Measurements from ENCODE around the gene HOXB2. TPM values are rescaled to one million over a fixed set of nuclear protein-coding genes. Genes with fewer than 3 reads are reported as not detected.

HOXB2 gene
- total and polyA plus RNA-seq, 9 of the 15 experiments (the other 6 are each of a cell fraction or from before 2014, with no cell fraction given), result 2.1 to 97.7 (median 21.2) TPM

- H2AFZ ChIP-seq (ENCODE audit: low read depth, low read length), result no peak overlapping the region
- intact Hi-C loops (cut with micrococcal nuclease), result no loop called here
- ATAC-seq (no peak), DNase-seq (ENCODE audit: extremely low read depth in 1 of 4, low spot score in 3 of 4) (peak in 1 of 4 experiments; percentile 43), FAIRE-seq (no peak)
- POLR2A ChIA-PET, result interaction anchor here (0.9 to 2.5 kb wide), 2 partner anchors 9 to 29 kb away, joined by 3 to 8 read pairs; no protein-coding TSS in a partner anchor
- peaks cover 67% of the 10 kb centered on the region for H3K79me2 ChIP-seq (ENCODE audit: control insufficient read depth, insufficient read depth, low read length)
- H3K27me3 ChIP-seq (ENCODE audit: control insufficient read depth in 2 of 2, insufficient read depth in 2 of 2, low read length in 2 of 2), result no peaks in the 10 kb centered on the region
- H3K9me1 ChIP-seq (ENCODE audit: control insufficient read depth, insufficient read depth, low read length), result no peaks in the 10 kb centered on the region
- CTCF ChIA-PET (ENCODE audit: low intra/inter-chr PET ratio), result no interaction called here
- no peak overlapping the region for H3K4me3 ChIP-seq
- H3K4me2 ChIP-seq (ENCODE audit: insufficient read depth, low read length), result no peak overlapping the region
- no peak overlapping the region for H3K9ac ChIP-seq (ENCODE audit: insufficient read depth in 1 of 2, low read depth in 2 of 2, low read length in 2 of 2)
- H3K4me1 ChIP-seq (replicated peaks in 1 of 2; ENCODE audit: control insufficient read depth in 2 of 2, insufficient read depth in 2 of 2, low read length in 2 of 2), result peaks cover 40 to 57% of the 10 kb centered on the region in 2 experiments
- H3K27ac ChIP-seq (ENCODE audit: extremely low read depth, low read depth, low read length), result no peak overlapping the region
- no TSS peak for BruUV-seq (replicated peaks)
- WGBS (ENCODE audit: insufficient coverage, low coverage, missing lambda C conversion rate), result over 99% methylated on average over 25 of the region's 70 CpGs
- no peaks in the 10 kb centered on the region for H3K9me3 ChIP-seq (replicated peaks; ENCODE audit: control insufficient read depth, insufficient read depth, low read depth, low read length)
- H4K20me1 ChIP-seq (replicated peaks; ENCODE audit: control insufficient read depth, insufficient read depth, low read length), result no peaks in the 10 kb centered on the region
- in situ Hi-C loops (cut with MboI), result no loop called here
- H3K36me3 ChIP-seq (ENCODE audit: control insufficient read depth, insufficient read depth, low read length), result peaks cover 59% of the 10 kb centered on the region; the same call in 2 of the 3 replicates
- TF ChIP-seq POLR2G (IDR thresholded peaks at IDR 0.05; ENCODE audit: low read depth, low read length) (peak; percentile 70), XRCC4 (IDR thresholded peaks at IDR 0.05; ENCODE audit: extremely low read depth, insufficient read depth, insufficient read length) (no peak), TSHZ1 (CRISPR knock-in tag; IDR thresholded peaks at IDR 0.05) (no peak), ATF1 (CRISPR knock-in tag; IDR thresholded peaks at IDR 0.05) (no peak), ATF1 (tag; IDR thresholded peaks at IDR 0.05) (no peak), ZBTB33 (CRISPR knock-in tag; IDR thresholded peaks at IDR 0.05) (peak; percentile 32; the same call in 1 of the 2 replicates), GATA2 (CRISPR knock-in tag; IDR thresholded peaks at IDR 0.05) (no peak), EGR1 (conservative IDR thresholded peaks at IDR 0.05) (peak; percentile 71), NFIC (IDR thresholded peaks at IDR 0.05) (no peak), HDGF (IDR thresholded peaks at IDR 0.05) (no peak), RBFOX2 (IDR thresholded peaks at IDR 0.05; ENCODE audit: low read depth, low read length) (peak; percentile 71), HCFC1 (IDR thresholded peaks at IDR 0.05; ENCODE audit: low read depth, low read length) (no peak), SMARCC2 (IDR thresholded peaks at IDR 0.05; ENCODE audit: low read depth) (no peak), NFE2 (IDR thresholded peaks at IDR 0.05; ENCODE audit: low read depth) (no peak), ZZZ3 (IDR thresholded peaks at IDR 0.05) (no peak), CTCF (IDR thresholded peaks at IDR 0.05 in 2 of 3, conservative IDR thresholded peaks at IDR 0.05 in 1 of 3; ENCODE audit: insufficient read depth in 2 of 3, low read depth in 1 of 3, low read length in 3 of 3) (peak in 1 of 3 experiments; percentile 7; a peak in 1 of 6 replicates)
These were observed 5.7 kb upstream of the HOXB2 start for GRCh38 chr17:48550502-48551213.
